Ascending aorta (tissue), 2 donors: ENCODE results near the gene CHMP6. TPM values are rescaled to one million over a fixed set of nuclear protein-coding genes. Genes with fewer than 3 reads are reported as not detected.

Experiments
- DNase-seq, 2 donors: peaks; one replicate each; pipeline ENCODE4 v3.0.0-alpha.2; 2019; ENCODE audit warnings: low spot score in 2 of 2
- H3K27ac ChIP-seq, 2 donors: fragments of 200-600 bp; sonication (generic); one replicate each; pipeline ENCODE4 v1.5.1; 2016 to 2017; ENCODE audit warnings: mild to moderate bottlenecking in 1 of 2
- H3K27me3 ChIP-seq: fragments of 200-600 bp; sonication (generic); one replicate; pipeline ENCODE4 v1.5.1; 2017
- H3K36me3 ChIP-seq, 2 donors: fragments of 200-600 bp; sonication (generic); one replicate each; pipeline ENCODE4 v1.5.1; 2016
- H3K4me1 ChIP-seq, 2 donors: fragments of 200-600 bp; sonication (generic); one replicate each; pipeline ENCODE4 v1.5.1; 2016 to 2017; ENCODE audit warnings: mild to moderate bottlenecking in 1 of 2
- H3K4me3 ChIP-seq, 2 donors: fragments of 200-600 bp; sonication (generic); one replicate each; pipeline ENCODE4 v1.5.1; 2016 to 2017; ENCODE audit warnings: mild to moderate bottlenecking in 1 of 2
- H3K9me3 ChIP-seq, 2 donors: fragments of 200-600 bp; sonication (generic); one replicate each; pipeline ENCODE4 v1.5.1; 2016
- CTCF ChIP-seq, 3 experiments: fragments of 200-600 bp in 2 of 3; fragments of 450-650 bp in 1 of 3; sonication (generic) in 2 of 3; IDR thresholded peaks; one replicate each; pipeline ENCODE4 v1.5.1; 2016 to 2019; ENCODE audit warnings: antibody characterized with exemption in 3 of 3, mild to moderate bottlenecking in 1 of 3, moderate library complexity in 1 of 3
- intact Hi-C: fragments of 100-400 bp; cut with DNase I; formaldehyde crosslinking; loops from one replicate; pipeline ENCODE4 v1.15.1; 2023
- total RNA-seq: library from RNA; depleted of rRNA; stranded (reverse); fragments of >200 nt; gene quantifications from one replicate; pipeline ENCODE4 v1.1.0, GENCODE V29; 2016

CHMP6 gene
- total RNA-seq, 1 donor from 2014 or later: 32.1 TPM

GRCh38 chr17:80959330-80960036, 32.2 kb upstream of the CHMP6 start:
- DNase-seq: peak; percentile 81 to 95
- peaks cover 12 to 22% of the 10 kb centered on the region in 2 donors for H3K4me1 ChIP-seq
- H3K4me3 ChIP-seq: no peak overlapping the region
- intact Hi-C loops: loop anchor here (1.0 kb wide), 1 partner anchor 17 kb away; no protein-coding TSS in a partner anchor
- H3K27ac ChIP-seq: peak overlapping the region; percentile 84 to 88
- H3K9me3 ChIP-seq: no peaks in the 10 kb centered on the region
- TF ChIP-seq CTCF (IDR thresholded peaks at IDR 0.05): peak in 1 of 3 experiments; percentile 8
- H3K36me3 ChIP-seq: peaks cover 4 to 11% of the 10 kb centered on the region in 2 donors
- no peaks in the 10 kb centered on the region for H3K27me3 ChIP-seq

GRCh38 chr17:80960037-80960796, 31.4 kb upstream of the CHMP6 start:
- H3K27ac ChIP-seq: peak overlapping the region; percentile 84 to 88
- H3K36me3 ChIP-seq: peaks cover 7 to 15% of the 10 kb centered on the region in 2 donors
- no peak for TF ChIP-seq CTCF (IDR thresholded peaks at IDR 0.05)
- H3K4me1 ChIP-seq: peaks cover 12 to 22% of the 10 kb centered on the region in 2 donors
- no peaks in the 10 kb centered on the region for H3K27me3 ChIP-seq
- no peaks in the 10 kb centered on the region for H3K9me3 ChIP-seq
- no peak for DNase-seq
- no peak overlapping the region for H3K4me3 ChIP-seq
- intact Hi-C loops: no loop called here

GRCh38 chr17:80960797-80961452, 30.7 kb upstream of the CHMP6 start:
- Histone ChIP-seq H3K27ac (peak overlapping the region; percentile 84 to 88), H3K27me3 (no peaks in the 10 kb centered on the region), H3K4me3 (no peak overlapping the region), H3K36me3 (peaks cover 9 to 15% of the 10 kb centered on the region in 2 donors), H3K9me3 (no peaks in the 10 kb centered on the region), H3K4me1 (peaks cover 12 to 22% of the 10 kb centered on the region in 2 donors)
- intact Hi-C loops: no loop called here
- no peak for TF ChIP-seq CTCF (IDR thresholded peaks at IDR 0.05)
- no peak for DNase-seq

GRCh38 chr17:80961541-80962330, 29.9 kb upstream of the CHMP6 start:
- Histone ChIP-seq H3K9me3 (no peaks in the 10 kb centered on the region), H3K36me3 (peaks cover 9 to 15% of the 10 kb centered on the region in 2 donors), H3K27ac (peak overlapping the region; percentile 84 to 88), H3K27me3 (no peaks in the 10 kb centered on the region), H3K4me3 (no peak overlapping the region), H3K4me1 (peaks cover 12 to 22% of the 10 kb centered on the region in 2 donors)
- TF ChIP-seq CTCF (IDR thresholded peaks at IDR 0.05): no peak
- DNase-seq: no peak
- intact Hi-C loops: no loop called here
